ENCODE measurements around the gene COG4.
A peak's percentile ranks its signal among the peaks of the same experiment; 100 is the strongest.

Gene COG4

GRCh38 chr16:70438969-70439862 lies 84.1 kb downstream of the COG4 start, which contains the start of gene ST3GAL2:
ST3GAL2 (minus strand) TSS chr16:70439100; CDS start chr16:70398530, 40,570 bp downstream.
- H3K9ac ChIP-seq (ENCODE audit: insufficient read length): peak within 1 kb of the TSS; percentile 51
- H3K4me3 ChIP-seq: peak within 1 kb of the TSS; percentile 79
- H3K36me3 ChIP-seq (ENCODE audit: insufficient read depth, low read length): no peaks in the 10 kb centered on the region
- DNase-seq (ENCODE audit: low read depth, low spot score): no peak
- no peaks in the 10 kb centered on the region for H3K9me3 ChIP-seq (ENCODE audit: low read depth, low read length)
- H3K27ac ChIP-seq: no peak within 1 kb of the TSS
- TF ChIP-seq EZH2 (IDR thresholded peaks at IDR 0.05) (no peak), POLR2AphosphoS5 (IDR thresholded peaks at IDR 0.05; ENCODE audit: borderline replicate concordance, low read depth, low read length) (no peak), FOXP2 (optimal IDR thresholded peaks at IDR 0.05; ENCODE audit: control extremely low read depth, extremely low read length, insufficient read depth) (no peak)

- Histone ChIP-seq H3K4me3 (peak overlapping the region; percentile 79), H3K9me3 (ENCODE audit: low read depth, low read length) (no peaks in the 10 kb centered on the region), H3K27ac (no peak overlapping the region), H3K9ac (ENCODE audit: insufficient read length) (no peak overlapping the region), H3K36me3 (ENCODE audit: insufficient read depth, low read length) (no peaks in the 10 kb centered on the region)
- no peak for DNase-seq (ENCODE audit: low read depth, low spot score)
- TF ChIP-seq EZH2 (IDR thresholded peaks at IDR 0.05) (no peak), POLR2AphosphoS5 (IDR thresholded peaks at IDR 0.05; ENCODE audit: borderline replicate concordance, low read depth, low read length) (no peak), FOXP2 (optimal IDR thresholded peaks at IDR 0.05; ENCODE audit: control extremely low read depth, extremely low read length, insufficient read depth) (no peak)
Observed at GRCh38 chr16:70438585-70438968, 84.8 kb downstream of the COG4 start.

GRCh38 chr16:70437582-70438557 lies 85.5 kb downstream of the COG4 start:
- Histone ChIP-seq H3K4me3 (peak overlapping the region; percentile 79), H3K27ac (no peak overlapping the region), H3K9ac (ENCODE audit: insufficient read length) (peak overlapping the region; percentile 51), H3K9me3 (ENCODE audit: low read depth, low read length) (no peaks in the 10 kb centered on the region), H3K36me3 (ENCODE audit: insufficient read depth, low read length) (no peaks in the 10 kb centered on the region)
- DNase-seq (ENCODE audit: low read depth, low spot score): no peak
- TF ChIP-seq EZH2 (IDR thresholded peaks at IDR 0.05): no peak
- TF ChIP-seq POLR2AphosphoS5 (IDR thresholded peaks at IDR 0.05; ENCODE audit: borderline replicate concordance, low read depth, low read length): no peak
- no peak for TF ChIP-seq FOXP2 (optimal IDR thresholded peaks at IDR 0.05; ENCODE audit: control extremely low read depth, extremely low read length, insufficient read depth)

- peak overlapping the region; percentile 79 for H3K4me3 ChIP-seq
- no peaks in the 10 kb centered on the region for H3K9me3 ChIP-seq (ENCODE audit: low read depth, low read length)
- no peak for DNase-seq (ENCODE audit: low read depth, low spot score)
- no peaks in the 10 kb centered on the region for H3K36me3 ChIP-seq (ENCODE audit: insufficient read depth, low read length)
- no peak overlapping the region for H3K27ac ChIP-seq
- TF ChIP-seq EZH2 (IDR thresholded peaks at IDR 0.05) (no peak), FOXP2 (optimal IDR thresholded peaks at IDR 0.05; ENCODE audit: control extremely low read depth, extremely low read length, insufficient read depth) (no peak), POLR2AphosphoS5 (IDR thresholded peaks at IDR 0.05; ENCODE audit: borderline replicate concordance, low read depth, low read length) (no peak)
- H3K9ac ChIP-seq (ENCODE audit: insufficient read length): no peak overlapping the region
Observed at GRCh38 chr16:70437017-70437581, 86.3 kb downstream of the COG4 start.

GRCh38 chr16:70434484-70435260 lies 88.7 kb downstream of the COG4 start:
- TF ChIP-seq POLR2AphosphoS5 (IDR thresholded peaks at IDR 0.05; ENCODE audit: borderline replicate concordance, low read depth, low read length): no peak
- no peak for TF ChIP-seq FOXP2 (optimal IDR thresholded peaks at IDR 0.05; ENCODE audit: control extremely low read depth, extremely low read length, insufficient read depth)
- no peak for TF ChIP-seq EZH2 (IDR thresholded peaks at IDR 0.05)
- DNase-seq (ENCODE audit: low read depth, low spot score): no peak
- H3K9me3 ChIP-seq (ENCODE audit: low read depth, low read length): no peaks in the 10 kb centered on the region
- no peak overlapping the region for H3K4me3 ChIP-seq
- H3K9ac ChIP-seq (ENCODE audit: insufficient read length): no peak overlapping the region
- no peaks in the 10 kb centered on the region for H3K36me3 ChIP-seq (ENCODE audit: insufficient read depth, low read length)
- H3K27ac ChIP-seq: no peak overlapping the region

GRCh38 chr16:70433458-70434103 lies 89.8 kb downstream of the COG4 start:
- Histone ChIP-seq H3K9me3 (ENCODE audit: low read depth, low read length) (no peaks in the 10 kb centered on the region), H3K36me3 (ENCODE audit: insufficient read depth, low read length) (no peaks in the 10 kb centered on the region), H3K27ac (no peak overlapping the region), H3K4me3 (no peak overlapping the region), H3K9ac (ENCODE audit: insufficient read length) (no peak overlapping the region)
- no peak for DNase-seq (ENCODE audit: low read depth, low spot score)
- TF ChIP-seq EZH2 (IDR thresholded peaks at IDR 0.05) (no peak), FOXP2 (optimal IDR thresholded peaks at IDR 0.05; ENCODE audit: control extremely low read depth, extremely low read length, insufficient read depth) (no peak), POLR2AphosphoS5 (IDR thresholded peaks at IDR 0.05; ENCODE audit: borderline replicate concordance, low read depth, low read length) (no peak)

All from SK-N-MC (cell line).